NCI-H2171 treated with DMSO at 0.1 percent for 48 hours (cell line): Measurements from ENCODE around the gene KCNMA1.
"Not testable (repeated sequence)": the region's sequence is repeated elsewhere in the genome, so short reads cannot be mapped to it uniquely, and the experiment has no call there.

Experiments
- DNase-seq: peaks from one replicate; lab custom pipeline; 2025; lab: John Stamatoyannopoulos, UW

The KCNMA1 gene

GRCh38 chr10:77637532-77638320 is at the start of gene KCNMA1:
KCNMA1 (minus strand) TSS chr10:77637808.
- peak; percentile 56 for DNase-seq

GRCh38 chr10:77686650-77687417 is 49.2 kb upstream of the KCNMA1 start:
- DNase-seq, result no peak

- DNase-seq, result no peak
These were observed 48.5 kb upstream of the KCNMA1 start for GRCh38 chr10:77686096-77686495.

- no peak for DNase-seq
These were observed 47.8 kb upstream of the KCNMA1 start for GRCh38 chr10:77685432-77685831.

GRCh38 chr10:77683088-77683432 is 45.5 kb upstream of the KCNMA1 start:
- not testable (repeated sequence) for DNase-seq

- DNase-seq, result no peak
These were observed 44.9 kb upstream of the KCNMA1 start for GRCh38 chr10:77682393-77683087.

- DNase-seq, result no peak
These were observed 44.2 kb upstream of the KCNMA1 start for GRCh38 chr10:77681839-77682238.

- no peak for DNase-seq
These were observed 43.2 kb upstream of the KCNMA1 start for GRCh38 chr10:77680811-77681210.

GRCh38 chr10:77680065-77680464 is 42.5 kb upstream of the KCNMA1 start:
- DNase-seq, result no peak

- no peak for DNase-seq
These were observed 41.6 kb upstream of the KCNMA1 start for GRCh38 chr10:77679217-77679616.

- no peak for DNase-seq
These were observed 40.5 kb upstream of the KCNMA1 start for GRCh38 chr10:77678146-77678545.

- DNase-seq, result no peak
These were observed 37.7 kb upstream of the KCNMA1 start for GRCh38 chr10:77675347-77675746.

- no peak for DNase-seq
These were observed 36.0 kb upstream of the KCNMA1 start for GRCh38 chr10:77673515-77674140.

- no peak for DNase-seq
These were observed 35.5 kb upstream of the KCNMA1 start for GRCh38 chr10:77673101-77673500.

GRCh38 chr10:77671594-77672252 is 34.1 kb upstream of the KCNMA1 start:
- no peak for DNase-seq

- no peak for DNase-seq
These were observed 33.3 kb upstream of the KCNMA1 start for GRCh38 chr10:77670817-77671443.

GRCh38 chr10:77669892-77670291 is 32.3 kb upstream of the KCNMA1 start:
- no peak for DNase-seq

- DNase-seq, result peak; percentile 62
These were observed 30.1 kb upstream of the KCNMA1 start for GRCh38 chr10:77667426-77668324.

- DNase-seq, result no peak
These were observed 29.2 kb upstream of the KCNMA1 start for GRCh38 chr10:77666821-77667220.

GRCh38 chr10:77664696-77665095 is 27.1 kb upstream of the KCNMA1 start:
- no peak for DNase-seq
